DOHH2 (cell line): ENCODE results near the gene NPIPB2.

Source experiments
- EZH2phosphoT487 ChIP-seq: fragments of 200-600 bp; sonication (generic); IDR thresholded peaks from 2 replicates; pipeline ENCODE4 v1.6.1; 2017; ENCODE audit warnings: borderline replicate concordance, mild to moderate bottlenecking, antibody characterized with exemption, low read length, moderate library complexity, mixed read lengths
- TF ChIP-seq, protein P1 (sequence below): fragments of 200-600 bp; sonication (generic); IDR thresholded peaks from one replicate; pipeline ENCODE4 v1.5.1; 2014; ENCODE audit warnings: antibody characterized with exemption, mild to moderate bottlenecking, low read depth, low read length; ENCODE audit not compliant: poor library complexity, severe bottlenecking

DNA sequence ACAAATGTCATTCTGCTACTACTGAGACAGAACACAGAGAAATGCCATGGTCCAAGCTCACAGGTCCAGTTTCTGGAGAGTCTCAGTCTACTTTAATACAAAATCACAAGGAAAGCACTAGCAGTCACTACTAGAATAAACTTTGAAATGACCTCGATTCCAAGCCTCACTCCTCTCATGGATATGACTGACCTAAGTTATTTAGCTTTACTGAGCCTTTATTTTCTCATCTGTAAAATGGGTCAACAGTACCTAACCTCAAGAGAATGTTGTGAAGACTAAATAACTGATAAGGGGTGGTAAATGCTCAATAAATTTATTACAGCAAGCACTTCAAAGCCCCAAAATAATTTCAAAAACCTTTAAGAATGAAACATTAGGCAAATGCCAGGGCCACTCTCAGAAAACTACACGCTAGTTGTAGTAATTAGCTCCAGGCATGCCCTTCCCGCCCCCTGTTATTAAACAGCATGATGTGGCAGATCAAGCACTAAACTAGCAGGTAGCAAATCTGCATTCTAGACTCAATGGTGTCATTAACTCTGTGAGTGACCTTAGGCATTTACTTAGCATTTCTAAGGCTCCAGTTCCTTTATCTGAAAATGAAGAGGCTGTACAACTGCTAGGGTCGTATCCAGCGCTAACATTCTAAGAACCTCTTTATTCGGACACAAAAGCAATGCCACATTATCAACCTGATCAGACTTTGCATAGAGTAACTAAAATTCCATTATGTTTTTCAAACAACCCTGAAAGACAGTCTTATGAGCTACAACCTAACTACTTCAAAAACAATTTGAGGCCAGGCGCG lies 34.5 kb downstream of the NPIPB2 start:
- TF ChIP-seq, protein P1, sequence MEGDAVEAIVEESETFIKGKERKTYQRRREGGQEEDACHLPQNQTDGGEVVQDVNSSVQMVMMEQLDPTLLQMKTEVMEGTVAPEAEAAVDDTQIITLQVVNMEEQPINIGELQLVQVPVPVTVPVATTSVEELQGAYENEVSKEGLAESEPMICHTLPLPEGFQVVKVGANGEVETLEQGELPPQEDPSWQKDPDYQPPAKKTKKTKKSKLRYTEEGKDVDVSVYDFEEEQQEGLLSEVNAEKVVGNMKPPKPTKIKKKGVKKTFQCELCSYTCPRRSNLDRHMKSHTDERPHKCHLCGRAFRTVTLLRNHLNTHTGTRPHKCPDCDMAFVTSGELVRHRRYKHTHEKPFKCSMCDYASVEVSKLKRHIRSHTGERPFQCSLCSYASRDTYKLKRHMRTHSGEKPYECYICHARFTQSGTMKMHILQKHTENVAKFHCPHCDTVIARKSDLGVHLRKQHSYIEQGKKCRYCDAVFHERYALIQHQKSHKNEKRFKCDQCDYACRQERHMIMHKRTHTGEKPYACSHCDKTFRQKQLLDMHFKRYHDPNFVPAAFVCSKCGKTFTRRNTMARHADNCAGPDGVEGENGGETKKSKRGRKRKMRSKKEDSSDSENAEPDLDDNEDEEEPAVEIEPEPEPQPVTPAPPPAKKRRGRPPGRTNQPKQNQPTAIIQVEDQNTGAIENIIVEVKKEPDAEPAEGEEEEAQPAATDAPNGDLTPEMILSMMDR: no peak
- no peak for TF ChIP-seq EZH2phosphoT487
